HepG2 (cell line): ENCODE measurements around the gene HPCAL1. TPM values are rescaled to one million over a fixed set of nuclear protein-coding genes. Genes with fewer than 3 reads are reported as not detected.

Experiments used
- DDIT3 ChIP-seq: sonication (generic); formaldehyde crosslinking; IDR thresholded peaks from 2 replicates; pipeline ENCODE4 v1.4.0; 2020; ENCODE audit warnings: mild to moderate bottlenecking, missing genetic modification reagents
- HMG20A ChIP-seq: IDR thresholded peaks from 2 replicates; pipeline ENCODE4 v1.6.1; 2016; ENCODE audit warnings: borderline replicate concordance
- HNF1B ChIP-seq: sonication (generic); formaldehyde crosslinking; IDR thresholded peaks from 2 replicates; pipeline ENCODE4 v1.5.1; 2020; ENCODE audit warnings: mild to moderate bottlenecking, moderate library complexity, missing genetic modification reagents
- MED8 ChIP-seq: sonication (generic); formaldehyde crosslinking; IDR thresholded peaks from 2 replicates; pipeline ENCODE4 v1.8.1; 2023; ENCODE audit warnings: mild to moderate bottlenecking, missing genetic modification reagents; ENCODE audit not compliant: insufficient replicate concordance
- NR1H2 ChIP-seq: sonication (generic); formaldehyde crosslinking; IDR thresholded peaks from 2 replicates; pipeline ENCODE4 v1.8.1; 2022; ENCODE audit warnings: low read depth, missing genetic modification reagents, borderline replicate concordance
- NR2F1 ChIP-seq, 2 experiments: fragments of 450-650 bp in 1 of 2; formaldehyde crosslinking in 1 of 2; IDR thresholded peaks; 2 replicates each; pipeline versions ENCODE4 v1.5.0 to v1.6.1; 2016 to 2020; ENCODE audit warnings: mild to moderate bottlenecking in 1 of 2, missing compliant biosample characterization in 1 of 2, missing genetic modification reagents in 1 of 2, moderate library complexity in 1 of 2
- SIX1 ChIP-seq: sonication (generic); formaldehyde crosslinking; IDR thresholded peaks from 2 replicates; pipeline ENCODE4 v1.4.0; 2020; ENCODE audit warnings: missing genetic modification reagents, borderline replicate concordance
- TBL1XR1 ChIP-seq: fragments of 150-350 bp; IDR thresholded peaks from 2 replicates; pipeline ENCODE4 v1.6.1; 2014; ENCODE audit warnings: borderline replicate concordance, low read length; ENCODE audit not compliant: partially characterized antibody
- U2AF2 ChIP-seq: fragments of 200-400 bp; formaldehyde crosslinking; IDR thresholded peaks from 2 replicates; pipeline ENCODE4 v1.6.1; 2017; ENCODE audit warnings: low read depth, mild to moderate bottlenecking, low read length
- ZKSCAN8 ChIP-seq: IDR thresholded peaks from 2 replicates; pipeline ENCODE4 v1.6.1; 2016; ENCODE audit warnings: borderline replicate concordance, missing genetic modification reagents, missing compliant biosample characterization
- ZNF136 ChIP-seq: sonication (generic); formaldehyde crosslinking; IDR thresholded peaks from 2 replicates; pipeline ENCODE4 v1.8.1; 2022; ENCODE audit warnings: low read depth, mild to moderate bottlenecking, moderate library complexity, missing genetic modification reagents
- ZNF230 ChIP-seq: sonication (generic); formaldehyde crosslinking; IDR thresholded peaks from 2 replicates; pipeline ENCODE4 v1.4.0; 2020; ENCODE audit warnings: mild to moderate bottlenecking, missing genetic modification reagents
- ZNF263 ChIP-seq: sonication (generic); formaldehyde crosslinking; IDR thresholded peaks from 2 replicates; pipeline ENCODE4 v1.4.0; 2020; ENCODE audit warnings: missing genetic modification reagents
- ZNF619 ChIP-seq: sonication (generic); formaldehyde crosslinking; IDR thresholded peaks from 2 replicates; pipeline ENCODE4 v1.4.0; 2020; ENCODE audit warnings: mild to moderate bottlenecking, missing genetic modification reagents
- ZNF800 ChIP-seq: sonication (generic); formaldehyde crosslinking; IDR thresholded peaks from 2 replicates; pipeline ENCODE4 v1.4.0; 2020; ENCODE audit warnings: missing genetic modification reagents
- ZSCAN29 ChIP-seq: sonication (generic); formaldehyde crosslinking; conservative IDR thresholded peaks from 2 replicates; pipeline ENCODE4 v1.4.0; 2020; ENCODE audit warnings: mild to moderate bottlenecking, missing genetic modification reagents
- polyA plus RNA-seq, 8 experiments: library from polyadenylated mRNA; depleted of rRNA in 3 of 8; stranded (reverse) in 7 of 8; unstranded in 1 of 8; fragments of >200 nt; fragmentation: Illumina TruSeq in 4 of 8; extraction: Trizol in 4 of 8; gene quantifications; 2 replicates each; pipeline versions ENCODE4 v1.2.1 to v1.2.3, GENCODE V29; 2011 to 2016; ENCODE audit warnings: low read depth in 4 of 8, missing spikeins in 1 of 8, mixed read lengths in 1 of 8; ENCODE audit not compliant: insufficient read depth in 1 of 8
- total RNA-seq, 5 experiments: library from RNA; depleted of rRNA; stranded (reverse); fragments of >200 nt; fragmentation: Illumina TruSeq; extraction: Trizol; gene quantifications; 2 replicates each; pipeline ENCODE4 v1.2.3, GENCODE V29; 2016; ENCODE audit warnings: low read depth in 1 of 5
- TF ChIP-seq, protein P1 (sequence below): IDR thresholded peaks from 2 replicates; pipeline ENCODE4 v1.4.0; 2020; ENCODE audit warnings: mild to moderate bottlenecking, missing genetic modification reagents
- TF ChIP-seq, protein P2 (sequence below): IDR thresholded peaks from 2 replicates; pipeline ENCODE4 v1.6.1; 2016; ENCODE audit warnings: low read depth, control low read depth

Gene HPCAL1
- total and polyA plus RNA-seq, 2 of the 13 experiments (the other 11 are each of a cell fraction or from before 2014, with no cell fraction given), result 29.5 to 29.9 TPM

DNA sequence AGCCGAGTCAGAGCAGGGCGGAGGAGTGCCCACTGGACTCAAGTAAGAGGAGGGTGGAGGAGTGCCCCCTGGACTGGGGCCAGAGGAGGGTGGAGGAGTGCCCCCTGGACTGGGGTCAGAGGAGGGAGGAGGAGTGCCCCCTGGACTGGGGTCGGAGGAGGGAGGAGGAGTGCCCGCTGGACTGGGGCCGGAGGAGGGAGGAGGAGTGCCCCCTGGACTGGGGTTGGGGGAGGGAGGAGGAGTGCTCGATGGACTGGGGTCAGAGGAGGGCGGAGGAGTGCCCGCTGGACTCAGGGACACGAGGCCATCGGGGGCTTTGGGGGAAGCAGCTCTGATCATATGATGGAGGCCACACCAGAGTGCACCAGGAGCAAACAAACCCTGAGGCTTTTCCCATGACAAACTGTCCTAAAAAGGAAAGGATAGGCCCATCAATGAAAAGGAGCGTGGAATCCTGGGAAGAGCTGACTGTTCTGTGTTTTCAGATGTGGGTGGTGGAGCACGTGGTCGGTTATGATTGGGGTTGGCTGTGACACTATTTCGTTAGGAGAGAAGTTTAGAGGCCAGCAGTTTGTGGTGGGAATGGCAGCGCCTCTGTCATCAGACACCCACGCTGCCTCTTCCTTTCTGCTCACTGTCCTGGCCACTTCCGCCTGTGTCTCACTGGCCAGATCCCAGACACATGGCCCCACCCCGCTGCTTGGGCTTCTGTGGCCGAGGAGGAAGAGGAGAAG lies 24.5 kb upstream of the HPCAL1 start (continued):
- TF ChIP-seq, protein P1, sequence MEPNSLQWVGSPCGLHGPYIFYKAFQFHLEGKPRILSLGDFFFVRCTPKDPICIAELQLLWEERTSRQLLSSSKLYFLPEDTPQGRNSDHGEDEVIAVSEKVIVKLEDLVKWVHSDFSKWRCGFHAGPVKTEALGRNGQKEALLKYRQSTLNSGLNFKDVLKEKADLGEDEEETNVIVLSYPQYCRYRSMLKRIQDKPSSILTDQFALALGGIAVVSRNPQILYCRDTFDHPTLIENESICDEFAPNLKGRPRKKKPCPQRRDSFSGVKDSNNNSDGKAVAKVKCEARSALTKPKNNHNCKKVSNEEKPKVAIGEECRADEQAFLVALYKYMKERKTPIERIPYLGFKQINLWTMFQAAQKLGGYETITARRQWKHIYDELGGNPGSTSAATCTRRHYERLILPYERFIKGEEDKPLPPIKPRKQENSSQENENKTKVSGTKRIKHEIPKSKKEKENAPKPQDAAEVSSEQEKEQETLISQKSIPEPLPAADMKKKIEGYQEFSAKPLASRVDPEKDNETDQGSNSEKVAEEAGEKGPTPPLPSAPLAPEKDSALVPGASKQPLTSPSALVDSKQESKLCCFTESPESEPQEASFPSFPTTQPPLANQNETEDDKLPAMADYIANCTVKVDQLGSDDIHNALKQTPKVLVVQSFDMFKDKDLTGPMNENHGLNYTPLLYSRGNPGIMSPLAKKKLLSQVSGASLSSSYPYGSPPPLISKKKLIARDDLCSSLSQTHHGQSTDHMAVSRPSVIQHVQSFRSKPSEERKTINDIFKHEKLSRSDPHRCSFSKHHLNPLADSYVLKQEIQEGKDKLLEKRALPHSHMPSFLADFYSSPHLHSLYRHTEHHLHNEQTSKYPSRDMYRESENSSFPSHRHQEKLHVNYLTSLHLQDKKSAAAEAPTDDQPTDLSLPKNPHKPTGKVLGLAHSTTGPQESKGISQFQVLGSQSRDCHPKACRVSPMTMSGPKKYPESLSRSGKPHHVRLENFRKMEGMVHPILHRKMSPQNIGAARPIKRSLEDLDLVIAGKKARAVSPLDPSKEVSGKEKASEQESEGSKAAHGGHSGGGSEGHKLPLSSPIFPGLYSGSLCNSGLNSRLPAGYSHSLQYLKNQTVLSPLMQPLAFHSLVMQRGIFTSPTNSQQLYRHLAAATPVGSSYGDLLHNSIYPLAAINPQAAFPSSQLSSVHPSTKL (CRISPR knock-in tag), result peak; percentile 51
- TF ChIP-seq MED8 (CRISPR knock-in tag) (peak; percentile 38), ZKSCAN8 (CRISPR knock-in tag) (0 out of 2 replicates have a peak, but pooled peaks have one; percentile 21), NR1H2 (CRISPR knock-in tag) (no peak), TBL1XR1 (no peak), HNF1B (CRISPR knock-in tag) (peak; percentile 92), NR2F1 (CRISPR knock-in tag; IDR thresholded peaks at IDR 0.05) (peak; percentile 26 to 47; a peak in 2 of 4 replicates), U2AF2 (0 out of 2 replicates have a peak, but pooled peaks have one; percentile 81), HMG20A (peak; percentile 51; the same call in 1 of the 2 replicates), ZNF619 (CRISPR knock-in tag) (peak; percentile 56; the same call in 1 of the 2 replicates), ZNF800 (CRISPR knock-in tag) (peak; percentile 74), ZNF263 (CRISPR knock-in tag) (peak; percentile 98), ZNF136 (CRISPR knock-in tag) (no peak), ZSCAN29 (CRISPR knock-in tag) (no peak), ZNF230 (CRISPR knock-in tag) (peak; percentile 71; the same call in 1 of the 2 replicates), SIX1 (no peak), DDIT3 (CRISPR knock-in tag) (no peak)
- TF ChIP-seq, protein P2, sequence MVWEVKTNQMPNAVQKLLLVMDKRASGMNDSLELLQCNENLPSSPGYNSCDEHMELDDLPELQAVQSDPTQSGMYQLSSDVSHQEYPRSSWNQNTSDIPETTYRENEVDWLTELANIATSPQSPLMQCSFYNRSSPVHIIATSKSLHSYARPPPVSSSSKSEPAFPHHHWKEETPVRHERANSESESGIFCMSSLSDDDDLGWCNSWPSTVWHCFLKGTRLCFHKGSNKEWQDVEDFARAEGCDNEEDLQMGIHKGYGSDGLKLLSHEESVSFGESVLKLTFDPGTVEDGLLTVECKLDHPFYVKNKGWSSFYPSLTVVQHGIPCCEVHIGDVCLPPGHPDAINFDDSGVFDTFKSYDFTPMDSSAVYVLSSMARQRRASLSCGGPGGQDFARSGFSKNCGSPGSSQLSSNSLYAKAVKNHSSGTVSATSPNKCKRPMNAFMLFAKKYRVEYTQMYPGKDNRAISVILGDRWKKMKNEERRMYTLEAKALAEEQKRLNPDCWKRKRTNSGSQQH (CRISPR knock-in tag), result peak; percentile 61; the same call in 1 of the 2 replicates
